ENCODE measurements around the gene ADAM12. TPM values are rescaled to one million over a fixed set of nuclear protein-coding genes. Genes with fewer than 3 reads are reported as not detected.

The ADAM12 gene
- total RNA-seq, 4 donors from 2014 or later, result 0.78 to 10.5 (median 1.2) TPM

- H3K27me3 ChIP-seq, result no peaks in the 10 kb centered on the region
- no peak for DNase-seq (ENCODE audit: low spot score in 2 of 2)
- no peaks in the 10 kb centered on the region for H3K9me3 ChIP-seq
- 94 to 95% methylated on average over 1 of the region's 1 CpG for WGBS, 2 donors
- TF ChIP-seq EP300 (IDR thresholded peaks at IDR 0.05) (no peak), POLR2A (IDR thresholded peaks at IDR 0.05) (no peak), CTCF (IDR thresholded peaks at IDR 0.05) (no peak)
- H3K4me3 ChIP-seq, result no peak overlapping the region
- H3K4me1 ChIP-seq, result no peaks in the 10 kb centered on the region
- no peaks in the 10 kb centered on the region for H3K36me3 ChIP-seq
- no peak overlapping the region for H3K27ac ChIP-seq
These were observed 396.9 kb downstream of the ADAM12 start for GRCh38 chr10:125991392-125991791.

- Histone ChIP-seq H3K9me3 (no peaks in the 10 kb centered on the region), H3K27ac (no peak overlapping the region), H3K4me1 (no peaks in the 10 kb centered on the region), H3K36me3 (no peaks in the 10 kb centered on the region), H3K27me3 (no peaks in the 10 kb centered on the region), H3K4me3 (no peak overlapping the region)
- no peak for TF ChIP-seq EP300 (IDR thresholded peaks at IDR 0.05)
- no peak for TF ChIP-seq CTCF (IDR thresholded peaks at IDR 0.05)
- TF ChIP-seq POLR2A (IDR thresholded peaks at IDR 0.05), result no peak
- WGBS, 2 donors, result 100% methylated on average over 2 of the region's 2 CpGs
- no peak for DNase-seq (ENCODE audit: low spot score in 2 of 2)
These were observed 397.3 kb downstream of the ADAM12 start for GRCh38 chr10:125990974-125991373.

- no peak for DNase-seq (ENCODE audit: low spot score in 2 of 2)
- Histone ChIP-seq H3K4me1 (no peaks in the 10 kb centered on the region), H3K4me3 (no peak overlapping the region), H3K27me3 (no peaks in the 10 kb centered on the region), H3K27ac (no peak overlapping the region), H3K36me3 (no peaks in the 10 kb centered on the region), H3K9me3 (no peaks in the 10 kb centered on the region)
- TF ChIP-seq EP300 (IDR thresholded peaks at IDR 0.05) (no peak), CTCF (IDR thresholded peaks at IDR 0.05) (no peak), POLR2A (IDR thresholded peaks at IDR 0.05) (no peak)
- WGBS, 2 donors, result 95 to 97% methylated on average over 5 of the region's 5 CpGs
These were observed 398.5 kb downstream of the ADAM12 start for GRCh38 chr10:125989791-125990190.

GRCh38 chr10:125985557-125986240 lies 402.6 kb downstream of the ADAM12 start:
- no peaks in the 10 kb centered on the region for H3K27me3 ChIP-seq
- no peak overlapping the region for H3K27ac ChIP-seq
- WGBS, 2 donors, result 91 to 93% methylated on average over 5 of the region's 5 CpGs
- H3K4me1 ChIP-seq, result no peaks in the 10 kb centered on the region
- H3K9me3 ChIP-seq, result no peaks in the 10 kb centered on the region
- no peaks in the 10 kb centered on the region for H3K36me3 ChIP-seq
- TF ChIP-seq POLR2A (IDR thresholded peaks at IDR 0.05) (no peak), EP300 (IDR thresholded peaks at IDR 0.05) (no peak), CTCF (IDR thresholded peaks at IDR 0.05) (no peak)
- no peak for DNase-seq (ENCODE audit: low spot score in 2 of 2)
- H3K4me3 ChIP-seq, result no peak overlapping the region

- no peak overlapping the region for H3K4me3 ChIP-seq
- H3K27me3 ChIP-seq, result no peaks in the 10 kb centered on the region
- H3K4me1 ChIP-seq, result no peaks in the 10 kb centered on the region
- WGBS, 2 donors, result 91 to 93% methylated on average over 6 of the region's 6 CpGs
- no peak for TF ChIP-seq CTCF (IDR thresholded peaks at IDR 0.05)
- no peak for TF ChIP-seq POLR2A (IDR thresholded peaks at IDR 0.05)
- TF ChIP-seq EP300 (IDR thresholded peaks at IDR 0.05), result no peak
- no peak for DNase-seq (ENCODE audit: low spot score in 2 of 2)
- no peak overlapping the region for H3K27ac ChIP-seq
- H3K9me3 ChIP-seq, result no peaks in the 10 kb centered on the region
- no peaks in the 10 kb centered on the region for H3K36me3 ChIP-seq
These were observed 403.3 kb downstream of the ADAM12 start for GRCh38 chr10:125984865-125985495.
